GM12878 (cell line): ENCODE measurements around the gene KLF3. TPM values are rescaled to one million over a fixed set of nuclear protein-coding genes. Genes with fewer than 3 reads are reported as not detected.

Experiments
- ATAC-seq: fragments of 200-7000 bp; cut with Tn5 transposase; 3 replicates; pipeline ENCODE4 v1.9.1; 2020; ENCODE audit warnings: mild to moderate bottlenecking, moderate library complexity
- BruUV-seq: library from RNA; stranded (reverse); fragments of 400-500 nt; replicated peaks from 2 replicates; lab custom pipeline; 2021; lab: Mats Ljungman, UMichigan
- CTCF ChIA-PET: fragments of 300-600 bp; sonication (Branson Sonifier 250); formaldehyde crosslinking; extraction: SDS; loops from one replicate; lab custom pipeline; 2021; ENCODE audit warnings: inconsistent platforms; lab: Yijun Ruan, JAX
- POLR2A ChIA-PET: fragments of 350-600 bp; formaldehyde crosslinking; extraction: SDS; loops from one replicate; lab custom pipeline; 2021; ENCODE audit warnings: inconsistent platforms; lab: Charles Lee
- RAD21 ChIA-PET: fragments of 300-600 bp; sonication (Branson Sonifier 250); formaldehyde crosslinking; loops from one replicate; lab custom pipeline; 2023; ENCODE audit warnings: antibody characterized with exemption; ENCODE audit not compliant: unreplicated experiment; lab: Charles Lee
- SMC1A ChIA-PET: fragments of 300-600 bp; sonication (Branson Sonifier 250); formaldehyde crosslinking; loops from one replicate; lab custom pipeline; 2023; ENCODE audit not compliant: unreplicated experiment, uncharacterized antibody; lab: Charles Lee
- DNase-seq: peaks from one replicate; pipeline ENCODE4 v3.0.0-alpha.2; 2011; ENCODE audit warnings: low read depth, low spot score
- FAIRE-seq: peaks from 3 replicates; lab custom pipeline; 2011; peaks lifted over from hg19 to GRCh38; lab: Jason Lieb, UNC
- H2AFZ ChIP-seq: 2 replicates; pipeline ENCODE4 v1.6.0; 2011; ENCODE audit warnings: low read depth, low read length, control low read depth; ENCODE audit not compliant: control insufficient read depth
- H3K27ac ChIP-seq: 2 replicates; pipeline ENCODE4 v1.5.1; 2011; ENCODE audit warnings: control low read depth; ENCODE audit not compliant: control insufficient read depth, insufficient read depth
- H3K27me3 ChIP-seq, 2 experiments: replicated peaks in 1 of 2; 2 replicates each; pipeline versions ENCODE4 v1.6.0 to v1.6.1; 2011; ENCODE audit warnings: low read length in 1 of 2; ENCODE audit not compliant: control insufficient read depth in 2 of 2, insufficient read depth in 2 of 2
- H3K36me3 ChIP-seq, 2 experiments: 2 replicates each; pipeline ENCODE4 v1.5.1; 2011; ENCODE audit warnings: low read length in 1 of 2; ENCODE audit not compliant: control insufficient read depth in 2 of 2, insufficient read depth in 2 of 2
- H3K4me1 ChIP-seq: 2 replicates; pipeline ENCODE4 v1.6.1; 2011; ENCODE audit warnings: mild to moderate bottlenecking, low read length, moderate library complexity, mixed read lengths; ENCODE audit not compliant: control insufficient read depth, insufficient read depth
- H3K4me2 ChIP-seq: 2 replicates; pipeline ENCODE4 v1.6.0; 2011; ENCODE audit warnings: control low read depth; ENCODE audit not compliant: control insufficient read depth, insufficient read depth
- H3K4me3 ChIP-seq: fragments of 200-600 bp; sonication (generic); 2 replicates; pipeline ENCODE4 v1.5.1; 2016
- H3K79me2 ChIP-seq: 2 replicates; pipeline ENCODE4 v1.6.0; 2011; ENCODE audit warnings: low read length; ENCODE audit not compliant: control insufficient read depth, insufficient read depth
- H3K9ac ChIP-seq: 2 replicates; pipeline ENCODE4 v1.8.0; 2011; ENCODE audit warnings: low read length, control low read depth, mixed read lengths; ENCODE audit not compliant: control insufficient read depth, insufficient read depth
- H3K9me3 ChIP-seq: replicated peaks from 3 replicates; pipeline ENCODE4 v1.5.1; 2011; ENCODE audit warnings: mild to moderate bottlenecking, low read length; ENCODE audit not compliant: control insufficient read depth, insufficient read depth
- H4K20me1 ChIP-seq: 2 replicates; pipeline ENCODE4 v1.6.0; 2011; ENCODE audit not compliant: control insufficient read depth, insufficient read depth
- ATF7 ChIP-seq: fragments of 450-650 bp; IDR thresholded peaks from 2 replicates; pipeline ENCODE4 v1.6.1; 2016; ENCODE audit warnings: low read depth, mild to moderate bottlenecking
- CBX3 ChIP-seq: fragments of 200-600 bp; sonication (generic); IDR thresholded peaks from 2 replicates; pipeline ENCODE4 v1.6.1; 2016; ENCODE audit warnings: low read depth, borderline replicate concordance
- CEBPB ChIP-seq, 2 experiments: fragments of 150-350 bp in 1 of 2; IDR thresholded peaks; 2 replicates each; pipeline ENCODE4 v1.6.1; 2012 to 2014; ENCODE audit warnings: low read depth in 2 of 2, low read length in 2 of 2, borderline replicate concordance in 1 of 2, inconsistent platforms in 1 of 2
- CHD4 ChIP-seq: fragments of 200-600 bp; sonication (generic); IDR thresholded peaks from 2 replicates; pipeline ENCODE4 v1.6.1; 2016; ENCODE audit warnings: mild to moderate bottlenecking
- MAX ChIP-seq: IDR thresholded peaks from 2 replicates; pipeline ENCODE4 v1.6.1; 2012; ENCODE audit warnings: low read depth, low read length, improper control_type of control experiment
- MEF2A ChIP-seq: IDR thresholded peaks from 2 replicates; pipeline ENCODE4 v1.6.1; 2011; ENCODE audit warnings: low read depth, mild to moderate bottlenecking, low read length, moderate library complexity; ENCODE audit not compliant: insufficient read depth
- MTA3 ChIP-seq: IDR thresholded peaks from 2 replicates; pipeline ENCODE4 v1.6.1; 2012; ENCODE audit warnings: low read length, inconsistent platforms, borderline replicate concordance
- WRNIP1 ChIP-seq: IDR thresholded peaks from 2 replicates; pipeline ENCODE4 v1.6.1; 2011; ENCODE audit warnings: low read depth, low read length, improper control_type of control experiment, borderline replicate concordance
- ZNF217 ChIP-seq: fragments of 450-650 bp; IDR thresholded peaks from 2 replicates; pipeline ENCODE4 v1.6.1; 2017; ENCODE audit warnings: antibody characterized with exemption, mild to moderate bottlenecking
- WGBS: methylation state at CpG from one replicate; pipeline ENCODE4 v1.1.6; 2016; ENCODE audit warnings: low lambda C conversion rate; ENCODE audit not compliant: insufficient replicate concordance, insufficient coverage; ENCODE audit errors: missing lambda C conversion rate; 5-methylcytosine and 5-hydroxymethylcytosine counted together
- in situ Hi-C: fragments of 300-500 bp; cut with MboI; formaldehyde crosslinking; loops from 9 replicates; pipeline ENCODE4 v1.14.3; 2018; ENCODE audit warnings: mixed read lengths
- intact Hi-C: fragments of 100-400 bp; cut with micrococcal nuclease; formaldehyde crosslinking; loops from one replicate; pipeline ENCODE4 v1.14.2; 2022; ENCODE audit not compliant: unreplicated experiment
- polyA plus RNA-seq, 11 experiments: library from polyadenylated mRNA; depleted of rRNA in 4 of 11; unstranded in 6 of 11; stranded (reverse) in 5 of 11; fragments of >200 nt; fragmentation: Nextera tagmentation in 4 of 11; fragmentation: Illumina TruSeq in 1 of 11; extraction: Ambion mirVana in 4 of 11; extraction: Trizol in 1 of 11; gene quantifications; 1 replicate in 1 of 11; 2 replicates in 10 of 11; pipeline versions ENCODE4 v1.2.1 to v1.2.3, GENCODE V29; 2011 to 2016; ENCODE audit warnings: inconsistent platforms in 2 of 11, missing spikeins in 2 of 11, low read depth in 1 of 11
- total RNA-seq, 4 experiments: library from RNA; depleted of rRNA in 3 of 4; stranded (reverse); fragments of >200 nt in 3 of 4; fragmentation: Illumina TruSeq in 1 of 4; extraction: Trizol in 1 of 4; gene quantifications; 2 replicates each; pipeline versions ENCODE4 v1.2.1 to v1.2.3, GENCODE V29; 2013 to 2021

Gene KLF3
- total and polyA plus RNA-seq, 10 of the 15 experiments (the other 5 are each of a cell fraction or from before 2014, with no cell fraction given): 1.4 to 5.8 (median 2.1) TPM

- ChIA-PET POLR2A (no interaction called here), SMC1A (interaction anchor here (1.0 to 6.1 kb wide), 5 partner anchors 217 to 618 kb away, joined by 3 to 268 read pairs (median 6); no protein-coding TSS in a partner anchor), CTCF (interaction anchor here (0.9 to 6.1 kb wide), 5 partner anchors 358 to 613 kb away, joined by 3 to 225 read pairs (median 6); no protein-coding TSS in a partner anchor), RAD21 (interaction anchor here (1.3 to 5.2 kb wide), 3 partner anchors 183 to 608 kb away, joined by 3 to 208 read pairs (median 63); no protein-coding TSS in a partner anchor)
- intact Hi-C loops: loop anchor here (10.0 kb wide), 1 partner anchor 233 kb away; no protein-coding TSS in a partner anchor
- Histone ChIP-seq H3K27me3 (no peaks in the 10 kb centered on the region; a peak in 1 of 4 replicates), H3K9me3 (no peaks in the 10 kb centered on the region; the same call in 2 of the 3 replicates), H3K36me3 (no peaks in the 10 kb centered on the region; a peak in 1 of 4 replicates), H3K79me2 (peaks cover 37% of the 10 kb centered on the region), H3K9ac (no peak overlapping the region), H3K4me2 (no peak overlapping the region), H4K20me1 (no peaks in the 10 kb centered on the region), H3K27ac (no peak overlapping the region), H2AFZ (no peak overlapping the region), H3K4me3 (no peak overlapping the region), H3K4me1 (peaks cover 21% of the 10 kb centered on the region)
- no peak for FAIRE-seq
- DNase-seq: no peak
- in situ Hi-C loops: no loop called here
- BruUV-seq: no TSS peak
- TF ChIP-seq ATF7: no peak
- no peak for TF ChIP-seq CBX3
- no peak for TF ChIP-seq WRNIP1
- no peak for TF ChIP-seq ZNF217
- ATAC-seq: no peak
- WGBS: 92% methylated on average over 5 of the region's 5 CpGs
Observed at GRCh38 chr4:38678078-38678477, 14.1 kb downstream of the KLF3 start.

GRCh38 chr4:38679921-38680320 lies 15.9 kb downstream of the KLF3 start:
- Histone ChIP-seq H3K36me3 (no peaks in the 10 kb centered on the region; a peak in 1 of 4 replicates), H3K79me2 (peaks cover 22% of the 10 kb centered on the region), H2AFZ (no peak overlapping the region), H3K9ac (no peak overlapping the region), H3K9me3 (no peaks in the 10 kb centered on the region; the same call in 2 of the 3 replicates), H3K4me2 (no peak overlapping the region), H4K20me1 (no peaks in the 10 kb centered on the region), H3K27me3 (no peaks in the 10 kb centered on the region; a peak in 1 of 4 replicates), H3K27ac (no peak overlapping the region), H3K4me3 (no peak overlapping the region), H3K4me1 (peaks cover 2% of the 10 kb centered on the region)
- DNase-seq (no peak), ATAC-seq (no peak), FAIRE-seq (no peak)
- ChIA-PET CTCF (interaction anchor here (1.3 kb wide), 1 partner anchor 500 kb away, joined by 4 read pairs; no protein-coding TSS in a partner anchor), POLR2A (no interaction called here), RAD21 (no interaction called here), SMC1A (interaction anchor here (0.5 kb wide), 1 partner anchor 634 kb away, joined by 3 read pairs; no protein-coding TSS in a partner anchor)
- in situ Hi-C loops: no loop called here
- TF ChIP-seq MTA3: no peak
- TF ChIP-seq MAX: no peak
- no peak for TF ChIP-seq CHD4
- TF ChIP-seq MEF2A: no peak
- no peak for TF ChIP-seq CEBPB (IDR thresholded peaks at IDR 0.05; ENCODE audit: borderline replicate concordance in 1 of 2, low read depth in 2 of 2, low read length in 2 of 2)
- WGBS: 79% methylated on average over 8 of the region's 8 CpGs
- intact Hi-C loops: loop anchor here (10.0 kb wide), 1 partner anchor 235 kb away; no protein-coding TSS in a partner anchor
- BruUV-seq: no TSS peak
